GM19397 (cell line): ENCODE measurements around the gene CCDC32.
"Not testable (repeated sequence)": the region's sequence is repeated elsewhere in the genome, so short reads cannot be mapped to it uniquely, and the experiment has no call there.

Experiments used
- ATAC-seq: cut with Tn5 transposase; IDR thresholded peaks from one replicate; pipeline ENCODE4 v1.9.1; 2021; ENCODE audit warnings: mild to moderate bottlenecking, moderate library complexity; ENCODE audit not compliant: unreplicated experiment

The CCDC32 gene, protein sequence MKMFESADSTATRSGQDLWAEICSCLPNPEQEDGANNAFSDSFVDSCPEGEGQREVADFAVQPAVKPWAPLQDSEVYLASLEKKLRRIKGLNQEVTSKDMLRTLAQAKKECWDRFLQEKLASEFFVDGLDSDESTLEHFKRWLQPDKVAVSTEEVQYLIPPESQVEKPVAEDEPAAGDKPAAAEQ

GRCh38 chr15:40564591-40565332, at the start of gene CCDC32:
TSS of gene CCDC32 (minus strand) at chr15:40565042. CDS start at chr15:40563015, 2,027 bp downstream.
- ATAC-seq = peak; percentile 90

DNA sequence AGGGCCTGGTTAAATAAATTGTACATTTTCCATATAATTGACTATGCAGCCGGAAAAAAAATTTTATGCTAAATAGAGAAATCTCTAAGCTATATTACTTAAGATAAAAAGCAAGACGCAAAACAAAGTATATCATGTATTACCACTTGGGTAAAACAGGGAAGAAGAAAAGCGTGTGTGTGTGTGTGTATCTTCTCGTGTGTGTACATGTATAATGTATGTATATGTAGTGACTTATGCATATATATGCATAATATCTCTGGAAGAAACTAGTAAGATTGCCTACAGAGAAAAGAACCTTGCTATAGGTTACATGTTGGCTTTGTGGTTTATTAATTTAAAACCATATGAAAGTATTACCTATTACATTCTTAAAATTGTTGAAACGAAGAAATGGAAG, 48.2 kb upstream of the CCDC32 start:
- no peak for ATAC-seq

- no peak for ATAC-seq
These were observed 39.1 kb upstream of the CCDC32 start for GRCh38 chr15:40603935-40604334.

DNA sequence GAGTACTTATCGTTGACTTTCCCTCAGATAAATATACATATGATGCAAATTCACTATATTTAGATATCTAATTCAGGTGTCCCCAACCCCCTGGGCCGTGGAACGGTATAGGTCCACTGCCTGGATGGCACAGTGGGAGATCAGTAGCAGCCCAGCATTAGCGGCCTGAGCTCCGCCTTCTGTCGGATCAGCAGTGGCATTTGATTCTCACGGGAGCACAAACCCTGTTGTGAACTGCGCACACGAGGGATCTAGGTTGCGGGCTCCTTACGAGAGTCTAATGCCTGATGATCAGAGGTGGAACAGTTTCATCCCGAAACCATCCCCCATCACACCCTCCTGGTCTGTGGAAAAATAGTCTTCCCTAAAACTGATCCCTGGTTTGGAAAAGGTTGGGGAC, 36.1 kb upstream of the CCDC32 start:
- ATAC-seq = no peak

DNA sequence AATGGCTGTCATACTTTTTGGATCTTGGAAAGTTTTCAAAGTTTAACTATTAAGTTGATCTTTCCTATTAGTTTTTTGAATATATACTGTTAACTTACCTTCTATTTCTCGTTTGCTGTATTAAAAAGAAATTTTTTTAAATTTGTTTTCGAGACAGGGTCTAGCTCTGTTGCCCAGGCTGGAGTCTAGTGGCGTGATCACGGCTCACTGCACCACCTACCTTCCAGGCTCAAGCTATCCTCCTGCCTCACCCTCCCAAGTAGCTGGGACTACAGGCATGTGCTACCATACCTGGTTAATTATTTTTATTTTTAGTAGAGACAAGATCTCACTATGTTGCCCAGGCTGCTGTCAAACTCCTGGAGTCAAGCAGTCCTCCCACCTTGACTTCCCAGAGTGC, 33.8 kb upstream of the CCDC32 start:
- ATAC-seq = no peak

DNA sequence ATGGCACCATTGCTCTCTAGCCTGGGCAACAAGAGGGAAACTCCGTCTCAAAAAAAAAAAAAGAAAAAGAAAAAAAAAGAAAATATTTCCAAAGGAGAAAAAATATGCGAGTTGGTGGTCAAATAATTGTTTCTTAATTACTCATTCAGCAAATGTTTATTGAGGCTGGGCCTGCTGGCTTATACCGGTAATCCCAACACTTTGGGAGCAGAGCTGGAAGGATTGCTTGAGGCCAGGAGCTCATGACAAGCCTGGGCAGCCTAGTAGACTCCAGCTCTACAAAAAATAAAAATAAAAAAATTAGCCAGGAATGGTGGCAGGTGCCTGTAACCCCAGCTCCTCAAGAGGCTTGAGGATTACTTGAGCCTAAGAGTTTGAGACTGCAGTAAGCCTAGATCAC, 33.3 kb upstream of the CCDC32 start:
- ATAC-seq = no peak

- no peak for ATAC-seq
These were observed 32.2 kb upstream of the CCDC32 start for GRCh38 chr15:40597024-40597423.

DNA sequence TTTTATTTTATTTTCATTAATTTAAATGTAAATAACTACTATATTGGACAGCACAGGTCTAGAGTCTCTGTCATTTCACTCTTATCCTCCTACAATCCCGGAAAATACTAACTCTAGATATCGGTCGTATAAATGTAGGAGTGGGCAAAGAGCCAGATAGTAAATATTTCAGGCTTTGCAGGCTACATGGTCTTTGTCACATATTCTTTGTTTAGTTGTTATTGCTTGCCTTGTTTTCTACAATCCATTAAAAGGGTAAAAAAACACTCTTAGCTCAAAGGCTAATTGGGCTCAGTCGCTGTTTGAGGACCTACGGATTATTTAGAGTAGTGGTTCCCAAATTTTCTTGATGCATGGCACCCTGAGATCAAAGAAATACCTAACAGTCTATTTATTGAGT, 30.9 kb upstream of the CCDC32 start:
- no peak for ATAC-seq

- no peak for ATAC-seq
These were observed 30.4 kb upstream of the CCDC32 start for GRCh38 chr15:40595219-40595618.

DNA sequence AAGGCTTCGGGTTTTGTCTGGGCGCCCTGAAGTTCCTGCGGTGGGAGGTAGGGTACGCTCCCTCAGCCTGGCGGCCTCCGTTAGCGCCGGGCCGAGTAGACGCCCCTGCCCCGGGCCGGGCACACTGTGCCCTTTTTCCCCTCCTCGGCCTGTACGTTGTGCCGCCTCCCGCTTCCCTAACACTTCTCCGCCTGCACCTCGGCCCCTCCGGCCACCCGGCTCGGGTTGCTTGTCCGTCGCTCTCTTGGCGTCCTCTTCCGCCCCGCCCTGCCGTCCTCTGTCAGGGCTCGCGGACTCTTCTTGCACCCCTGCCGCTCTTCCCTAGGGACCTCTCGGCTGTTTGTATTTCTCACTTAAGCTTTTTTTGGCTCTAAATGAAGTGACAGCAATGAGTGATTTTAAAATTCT, 29.6 kb upstream of the CCDC32 start:
- ATAC-seq = peak; percentile 47

DNA sequence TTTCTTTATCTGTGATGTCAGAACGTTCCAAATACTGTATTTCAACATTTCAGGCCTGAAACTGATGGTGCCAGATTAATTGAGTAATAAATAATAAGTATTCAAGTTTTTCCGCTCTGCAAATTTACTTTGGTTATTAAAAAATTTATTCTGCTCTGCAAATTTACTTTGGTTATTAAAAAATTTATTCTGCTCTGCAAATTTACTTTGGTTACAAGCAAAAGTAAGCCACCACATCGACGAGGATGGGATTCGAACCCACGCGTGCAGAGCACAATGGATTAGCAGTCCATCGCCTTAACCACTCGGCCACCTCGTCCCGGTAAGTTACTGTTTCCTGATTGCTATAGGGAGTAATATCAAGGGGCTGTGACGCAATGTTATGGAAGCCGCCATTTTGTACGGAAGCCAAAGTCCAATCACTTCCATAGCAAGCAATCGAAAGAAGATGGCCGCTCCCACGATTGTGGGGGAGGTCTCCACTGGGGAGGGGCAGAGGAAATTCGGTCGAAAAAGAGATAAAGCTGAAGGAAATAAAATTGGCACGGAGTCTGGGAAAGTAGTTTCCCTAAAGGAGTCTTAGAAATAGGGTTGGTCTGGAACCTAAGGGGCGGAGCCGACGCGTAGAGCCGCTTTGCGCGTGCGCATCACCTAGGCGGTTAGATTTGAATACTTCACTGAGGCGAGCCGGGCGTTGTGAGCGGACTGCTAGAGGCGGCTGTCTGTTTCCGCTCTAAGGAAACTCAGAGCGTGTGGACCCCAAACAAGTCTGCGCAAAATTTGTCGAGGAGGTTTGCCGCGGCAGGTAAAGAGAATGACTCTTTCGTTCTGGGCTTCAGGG, 29.0 kb upstream of the CCDC32 start, which contains the start of gene KNL1:
KNL1 (plus strand) TSS at position 662 of the 841 bp plus-strand sequence. CDS start 8,683 bp downstream, outside the sequence.
- peak; percentile 75 for ATAC-seq

DNA sequence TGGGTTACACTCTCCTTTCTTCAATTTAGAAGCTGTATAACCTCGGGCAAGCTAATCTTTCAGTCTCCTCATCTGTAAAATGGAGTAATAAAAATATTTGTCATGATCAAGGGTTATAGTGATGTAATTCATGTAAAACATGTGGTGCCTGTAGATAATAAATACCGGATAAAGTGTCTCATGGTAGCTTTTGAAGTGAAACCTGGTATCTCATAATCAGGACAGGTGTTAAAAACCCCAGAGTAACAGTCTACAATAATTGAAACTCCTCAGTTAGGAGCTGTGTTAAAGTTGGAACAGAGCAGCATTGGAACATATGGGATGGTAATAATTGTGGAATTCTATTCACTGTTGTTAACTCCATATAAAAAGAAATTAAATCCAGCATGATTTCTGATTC, 28.3 kb upstream of the CCDC32 start:
- no peak for ATAC-seq

DNA sequence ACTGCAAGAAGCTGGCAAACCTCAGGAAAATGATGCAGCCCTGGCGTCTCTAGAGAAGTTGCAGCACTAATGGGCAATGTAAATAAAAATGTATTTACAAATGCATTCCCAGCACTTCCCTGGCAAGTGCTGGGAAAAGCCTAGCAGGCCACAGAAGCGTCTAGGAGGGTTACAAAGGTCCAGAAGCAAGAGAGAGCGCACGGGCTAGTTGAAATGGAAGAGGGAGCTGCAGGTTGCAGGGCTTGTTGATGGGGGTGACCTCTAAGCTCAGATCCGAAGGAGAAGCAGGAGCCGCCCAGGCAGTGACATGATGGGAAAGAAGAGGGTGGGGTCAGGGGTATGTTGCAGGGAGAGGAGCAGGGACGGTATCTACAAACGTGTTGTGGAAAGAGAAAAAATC, 26.5 kb upstream of the CCDC32 start:
- no peak for ATAC-seq

- ATAC-seq = no peak
These were observed 25.8 kb upstream of the CCDC32 start for GRCh38 chr15:40590667-40591050.

DNA sequence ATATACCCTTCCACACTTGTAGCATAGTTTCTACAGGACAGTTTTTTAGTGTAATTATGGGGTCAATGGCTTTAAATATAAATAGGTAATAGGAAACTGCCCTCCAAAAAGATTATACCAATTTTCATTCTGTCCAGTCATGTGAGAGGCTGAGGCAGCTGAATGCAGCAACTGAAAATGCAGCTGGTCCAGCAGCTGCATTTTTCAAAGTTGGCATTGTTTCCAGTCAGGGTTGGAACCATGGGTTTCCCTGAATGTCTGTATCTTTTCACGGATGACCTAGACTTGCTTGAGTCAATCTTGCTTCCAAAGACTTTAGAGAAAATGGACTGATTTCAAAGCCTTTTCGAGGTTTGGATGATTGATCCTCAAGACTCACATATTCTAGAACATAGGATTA, 19.3 kb upstream of the CCDC32 start:
- no peak for ATAC-seq

GRCh38 chr15:40582726-40583246, 17.9 kb upstream of the CCDC32 start:
- no peak for ATAC-seq

DNA sequence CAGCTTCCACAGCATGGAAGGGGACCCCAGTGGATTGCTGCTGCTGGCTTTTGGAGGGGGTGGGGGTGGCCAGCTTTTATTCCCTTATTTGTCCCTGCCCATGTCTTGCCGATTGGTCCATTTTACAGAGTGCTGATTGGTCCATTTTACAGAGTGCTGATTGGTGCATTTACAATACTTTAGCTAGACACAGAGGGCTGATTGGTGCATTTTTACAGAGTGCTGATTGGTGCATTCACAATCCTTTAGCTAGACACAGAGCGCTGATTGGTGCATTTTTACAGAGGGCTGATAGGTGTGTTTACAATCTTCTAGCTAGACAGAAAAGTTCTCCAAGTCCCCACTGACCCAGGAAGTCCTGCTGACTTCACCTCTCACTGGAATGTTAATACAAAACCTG, 17.0 kb upstream of the CCDC32 start:
- not testable (repeated sequence) for ATAC-seq

DNA sequence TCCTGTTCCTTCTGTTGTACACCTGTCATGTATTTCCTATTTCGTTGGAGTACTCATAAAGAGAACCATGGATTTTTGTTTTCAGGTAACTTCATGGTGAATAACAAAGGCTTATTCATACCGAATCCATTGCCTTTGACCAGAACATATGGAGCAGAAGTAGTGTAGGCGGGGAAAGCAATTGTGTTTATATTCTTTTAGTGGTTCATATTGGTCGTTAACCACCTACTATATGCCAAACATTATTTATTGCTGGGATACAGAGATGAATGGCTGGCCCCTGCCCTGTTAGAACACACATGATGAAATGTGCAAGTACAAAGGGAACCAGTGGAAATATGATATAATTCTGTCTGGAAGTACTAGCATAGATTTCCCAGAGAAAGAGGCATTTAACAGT, 14.1 kb upstream of the CCDC32 start:
- no peak for ATAC-seq

DNA sequence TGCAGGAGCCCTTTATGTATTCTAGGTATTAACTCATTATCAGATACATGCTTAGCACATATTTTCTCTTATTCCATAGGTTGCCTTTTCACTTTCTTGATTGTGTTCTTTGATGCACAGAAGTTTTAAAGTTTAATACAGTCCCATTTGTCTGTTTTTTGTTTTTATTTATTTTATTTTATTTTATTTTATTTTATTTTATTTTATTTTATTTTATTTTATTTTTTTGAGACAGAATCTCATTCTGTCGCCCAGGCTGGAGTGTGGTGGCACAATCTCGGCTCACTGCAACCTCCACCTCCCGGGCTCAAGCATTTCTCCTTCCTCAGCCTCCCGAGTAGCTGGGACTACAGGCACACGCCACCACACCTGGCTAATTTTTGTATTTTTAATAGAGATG, 12.1 kb upstream of the CCDC32 start:
- not testable (repeated sequence) for ATAC-seq

DNA sequence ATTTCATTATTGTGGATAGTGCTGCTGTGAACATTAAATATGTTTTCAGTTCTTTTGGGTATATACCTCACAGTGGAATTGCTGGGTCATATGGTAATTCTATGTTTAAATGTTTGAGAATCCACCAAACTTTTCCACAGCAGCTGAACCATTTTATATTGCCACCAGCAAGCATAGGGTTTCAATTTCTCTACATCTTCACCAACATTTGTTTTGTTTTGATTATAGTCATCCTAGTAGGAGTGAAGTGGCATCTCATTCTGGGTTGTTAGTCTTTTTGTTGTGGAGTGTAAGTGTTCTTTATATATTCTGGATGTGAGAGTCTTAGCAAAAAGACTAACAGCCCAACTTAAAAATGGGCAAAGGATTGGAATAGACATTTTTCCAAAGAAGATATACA, 10.3 kb upstream of the CCDC32 start:
- ATAC-seq = no peak

GRCh38 chr15:40569129-40569953, 4.5 kb upstream of the CCDC32 start, which contains the start of gene RPUSD2:
TSS of gene RPUSD2 (plus strand) at chr15:40569299. CDS start at chr15:40569338, 39 bp downstream.
- peak; percentile 58 for ATAC-seq
